Measurements from ENCODE around the gene MT1X.

The MT1X gene

GRCh38 chr16:56701534-56701933 is 19.3 kb downstream of the MT1X start:
- Histone ChIP-seq H3K36me3 (no peaks in the 10 kb centered on the region), H3K4me3 (no peak overlapping the region), H3K4me1 (peaks cover 0 to 4% (median 0%) of the 10 kb centered on the region in 4 donors), H3K27me3 (no peaks in the 10 kb centered on the region), H3K9me3 (peaks cover 0 to 4% (median 0%) of the 10 kb centered on the region in 3 donors), H3K27ac (no peak overlapping the region)
- TF ChIP-seq, protein P1, sequence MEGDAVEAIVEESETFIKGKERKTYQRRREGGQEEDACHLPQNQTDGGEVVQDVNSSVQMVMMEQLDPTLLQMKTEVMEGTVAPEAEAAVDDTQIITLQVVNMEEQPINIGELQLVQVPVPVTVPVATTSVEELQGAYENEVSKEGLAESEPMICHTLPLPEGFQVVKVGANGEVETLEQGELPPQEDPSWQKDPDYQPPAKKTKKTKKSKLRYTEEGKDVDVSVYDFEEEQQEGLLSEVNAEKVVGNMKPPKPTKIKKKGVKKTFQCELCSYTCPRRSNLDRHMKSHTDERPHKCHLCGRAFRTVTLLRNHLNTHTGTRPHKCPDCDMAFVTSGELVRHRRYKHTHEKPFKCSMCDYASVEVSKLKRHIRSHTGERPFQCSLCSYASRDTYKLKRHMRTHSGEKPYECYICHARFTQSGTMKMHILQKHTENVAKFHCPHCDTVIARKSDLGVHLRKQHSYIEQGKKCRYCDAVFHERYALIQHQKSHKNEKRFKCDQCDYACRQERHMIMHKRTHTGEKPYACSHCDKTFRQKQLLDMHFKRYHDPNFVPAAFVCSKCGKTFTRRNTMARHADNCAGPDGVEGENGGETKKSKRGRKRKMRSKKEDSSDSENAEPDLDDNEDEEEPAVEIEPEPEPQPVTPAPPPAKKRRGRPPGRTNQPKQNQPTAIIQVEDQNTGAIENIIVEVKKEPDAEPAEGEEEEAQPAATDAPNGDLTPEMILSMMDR (IDR thresholded peaks at IDR 0.05), result no peak
- DNase-seq, result no peak
- intact Hi-C loops (cut with DNase I; ENCODE audit: low total_unique reads), result loop anchor here (5.0 kb wide), 4 partner anchors 34 to 184 kb away; partner anchors contain the start of genes MT1G and MT1H

GRCh38 chr16:56702836-56703235 is 20.6 kb downstream of the MT1X start:
- H3K4me3 ChIP-seq, result no peak overlapping the region
- H3K36me3 ChIP-seq, result no peaks in the 10 kb centered on the region
- peaks cover 0 to 1% of the 10 kb centered on the region in 2 donors for H3K27me3 ChIP-seq
- TF ChIP-seq, protein P1 (IDR thresholded peaks at IDR 0.05), result no peak
- DNase-seq, result no peak
- intact Hi-C loops (cut with DNase I; ENCODE audit: low total_unique reads), result loop anchor here (5.0 kb wide), 4 partner anchors 36 to 186 kb away; partner anchors contain the start of genes MT1G and MT1H
- no peaks in the 10 kb centered on the region for H3K9me3 ChIP-seq
- H3K4me1 ChIP-seq, result peaks cover 0 to 4% (median 0%) of the 10 kb centered on the region in 4 donors
- no peak overlapping the region for H3K27ac ChIP-seq

DNA sequence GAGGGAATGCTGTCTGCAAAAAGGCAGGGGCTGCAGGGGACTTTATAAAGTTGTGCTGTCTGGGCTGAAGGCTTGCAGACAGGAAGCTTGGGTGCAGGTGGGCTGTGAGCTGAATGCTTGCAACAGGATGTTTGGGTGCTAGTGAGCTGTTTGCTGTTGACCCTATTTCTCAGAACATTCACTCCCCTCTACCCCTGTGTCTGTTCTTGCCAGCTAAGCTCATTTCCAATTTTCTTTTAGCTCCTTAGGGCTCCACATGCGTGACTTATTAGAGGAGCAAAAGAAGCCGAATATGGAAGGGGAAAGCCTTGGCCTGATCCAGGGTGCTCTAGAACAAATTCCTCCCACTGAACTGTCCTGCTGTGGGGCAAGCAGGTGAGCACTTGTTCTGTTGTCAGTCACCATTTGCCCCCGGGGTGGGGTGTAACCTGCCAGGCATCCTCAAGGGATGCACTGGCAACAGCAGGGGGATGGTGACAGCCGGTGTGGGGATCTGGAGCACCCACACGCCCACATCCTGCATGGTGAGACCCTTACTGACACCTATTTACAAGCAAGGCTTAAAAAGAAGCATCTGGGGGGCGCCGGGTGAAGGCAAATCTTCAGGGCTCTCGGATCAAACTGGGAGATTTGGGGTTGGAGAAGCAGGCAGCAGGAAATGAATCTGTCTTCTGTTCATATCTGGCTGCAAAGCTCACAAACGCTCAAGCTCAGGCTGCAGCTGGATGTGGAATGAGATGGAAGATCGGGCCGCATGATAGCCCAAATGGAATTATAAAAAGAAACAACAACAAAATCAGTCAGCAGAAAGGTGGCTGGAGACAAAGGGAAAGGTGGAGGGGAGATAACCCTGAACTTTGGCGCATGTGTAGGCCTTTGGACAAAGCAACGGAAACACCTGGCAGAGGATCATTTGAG is 26.5 kb downstream of the MT1X start:
- TF ChIP-seq, protein P1 (IDR thresholded peaks at IDR 0.05), result no peak
- H3K4me1 ChIP-seq, result no peaks in the 10 kb centered on the region
- no peak overlapping the region for H3K4me3 ChIP-seq
- H3K27me3 ChIP-seq, result peaks cover 0 to 6% of the 10 kb centered on the region in 2 donors
- no peak for DNase-seq
- intact Hi-C loops (cut with DNase I; ENCODE audit: low total_unique reads), result no loop called here
- H3K27ac ChIP-seq, result no peak overlapping the region
- H3K9me3 ChIP-seq, result no peaks in the 10 kb centered on the region
- no peaks in the 10 kb centered on the region for H3K36me3 ChIP-seq

DNA sequence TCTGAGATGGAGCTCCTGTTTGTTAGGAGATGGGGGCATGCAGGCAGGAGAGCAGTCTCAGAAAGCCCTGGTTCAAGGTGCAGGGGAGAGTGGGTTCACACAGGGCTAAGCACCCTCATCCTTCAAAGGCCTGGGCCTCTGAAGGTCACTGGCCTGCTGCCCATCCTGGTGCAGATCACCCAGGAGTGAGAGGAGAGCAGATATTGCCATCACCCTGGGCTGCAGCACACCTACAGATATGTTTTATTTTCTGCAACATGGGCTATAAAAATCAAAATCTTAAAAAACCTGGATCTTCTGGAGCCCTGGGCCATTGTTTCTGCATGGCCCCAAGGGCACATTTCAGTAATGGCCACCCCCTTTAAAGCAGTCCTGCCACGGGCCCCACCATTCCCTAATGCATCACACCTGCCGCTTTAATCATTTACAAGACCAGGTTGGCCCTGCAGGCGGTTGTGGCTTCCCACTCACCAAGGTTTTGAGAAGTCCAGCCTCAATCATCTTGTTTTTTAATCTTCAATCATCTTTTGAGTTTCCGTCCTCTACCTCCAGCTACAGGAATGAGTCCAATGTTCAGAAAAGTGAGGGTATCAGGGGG is 27.3 kb downstream of the MT1X start:
- TF ChIP-seq, protein P1 (IDR thresholded peaks at IDR 0.05), result no peak
- intact Hi-C loops (cut with DNase I; ENCODE audit: low total_unique reads), result no loop called here
- H3K9me3 ChIP-seq, result no peaks in the 10 kb centered on the region
- H3K36me3 ChIP-seq, result no peaks in the 10 kb centered on the region
- peaks cover 0 to 6% of the 10 kb centered on the region in 2 donors for H3K27me3 ChIP-seq
- no peak overlapping the region for H3K4me3 ChIP-seq
- no peaks in the 10 kb centered on the region for H3K4me1 ChIP-seq
- H3K27ac ChIP-seq, result no peak overlapping the region
- no peak for DNase-seq

GRCh38 chr16:56710181-56710737 is 28.0 kb downstream of the MT1X start:
- TF ChIP-seq, protein P1 (IDR thresholded peaks at IDR 0.05), result no peak
- Histone ChIP-seq H3K27me3 (peaks cover 0 to 6% of the 10 kb centered on the region in 2 donors), H3K36me3 (no peaks in the 10 kb centered on the region), H3K4me3 (no peak overlapping the region), H3K9me3 (no peaks in the 10 kb centered on the region), H3K4me1 (no peaks in the 10 kb centered on the region), H3K27ac (no peak overlapping the region)
- intact Hi-C loops (cut with DNase I; ENCODE audit: low total_unique reads), result no loop called here
- DNase-seq, result no peak
